GM10248 (cell line): ENCODE measurements around the gene C17orf67.

Experiments used
- CTCF ChIA-PET: fragments of 300-600 bp; sonication (Branson Sonifier 250); formaldehyde crosslinking; extraction: SDS; loops from one replicate; lab custom pipeline; 2021; ENCODE audit warnings: antibody characterized with exemption; lab: Yijun Ruan, JAX
- POLR2A ChIA-PET: fragments of 350-650 bp; sonication (Branson Sonifier 250); formaldehyde crosslinking; extraction: SDS; loops from one replicate; lab custom pipeline; 2020; ENCODE audit warnings: antibody characterized with exemption; lab: Yijun Ruan, JAX
- DNase-seq: peaks from one replicate; pipeline ENCODE4 v3.0.0; 2012; ENCODE audit errors: extremely low spot score
- CTCF ChIP-seq: IDR thresholded peaks from 2 replicates; pipeline ENCODE4 v1.5.1; 2012; ENCODE audit warnings: mild to moderate bottlenecking, low read depth; ENCODE audit errors: extremely low read depth, missing control alignments, control extremely low read depth

Gene C17orf67

GRCh38 chr17:56778898-56779297, 54.8 kb downstream of the C17orf67 start:
- ChIA-PET POLR2A (no interaction called here), CTCF (interaction anchor here (0.8 to 3.9 kb wide), 12 partner anchors 10 to 187 kb away, joined by 3 to 28 read pairs (median 9); partner anchors contain the start of gene NOG)
- no peak for TF ChIP-seq CTCF
- no peak for DNase-seq

GRCh38 chr17:56777859-56778258, 55.9 kb downstream of the C17orf67 start:
- POLR2A ChIA-PET: no interaction called here

GRCh38 chr17:56774650-56775049, 59.1 kb downstream of the C17orf67 start:
- no peak for TF ChIP-seq CTCF
- CTCF ChIA-PET: no interaction called here
- DNase-seq: no peak
- POLR2A ChIA-PET: no interaction called here

More at GRCh38 chr17:56777859-56778258, 55.9 kb downstream of the C17orf67 start:
- TF ChIP-seq CTCF: no peak
- CTCF ChIA-PET: interaction anchor here (1.6 kb wide), 1 partner anchor 42 kb away, joined by 4 read pairs; no protein-coding TSS in a partner anchor
- DNase-seq: no peak

- ChIA-PET POLR2A (no interaction called here), CTCF (interaction anchor here (1.3 kb wide), 1 partner anchor 8 kb away, joined by 4 read pairs; no protein-coding TSS in a partner anchor)
Measured at GRCh38 chr17:56773124-56773523, 60.6 kb downstream of the C17orf67 start.

GRCh38 chr17:56772442-56772841, 61.3 kb downstream of the C17orf67 start:
- ChIA-PET POLR2A (no interaction called here), CTCF (interaction anchor here (0.9 to 1.6 kb wide), 4 partner anchors 8 to 696 kb away, joined by 3 to 5 read pairs (median 4); no protein-coding TSS in a partner anchor)
- no peak for DNase-seq
- no peak for TF ChIP-seq CTCF

More at GRCh38 chr17:56773124-56773523, 60.6 kb downstream of the C17orf67 start:
- no peak for DNase-seq
- no peak for TF ChIP-seq CTCF

- TF ChIP-seq CTCF: no peak
- CTCF ChIA-PET: interaction anchor here (0.9 to 1.6 kb wide), 4 partner anchors 8 to 697 kb away, joined by 3 to 5 read pairs (median 4); no protein-coding TSS in a partner anchor
- no peak for DNase-seq
- POLR2A ChIA-PET: no interaction called here
Measured at GRCh38 chr17:56771975-56772374, 61.7 kb downstream of the C17orf67 start.
